Kidney (tissue), 14 donors: Measurements from ENCODE around the gene KRTAP10-7. TPM values are rescaled to one million over a fixed set of nuclear protein-coding genes. Genes with fewer than 3 reads are reported as not detected.

Experiments
- DNase-seq, 5 donors: peaks; one replicate each; pipeline ENCODE4 v3.0.0-alpha.2; 2013 to 2020
- FAIRE-seq: peaks from 2 replicates; lab custom pipeline; 2012; peaks lifted over from hg19 to GRCh38; lab: Jason Lieb, UNC
- H3K27ac ChIP-seq, 2 donors: one replicate each; pipeline ENCODE4 v1.7.0; 2013; ENCODE audit warnings: low read depth in 2 of 2, low read length in 2 of 2, inconsistent platforms in 1 of 2
- H3K27me3 ChIP-seq: one replicate; pipeline ENCODE4 v1.7.1; 2013; ENCODE audit warnings: low read length, inconsistent platforms; ENCODE audit not compliant: control insufficient read depth, insufficient read depth
- H3K36me3 ChIP-seq, 3 donors: one replicate each; pipeline versions ENCODE4 v1.7.0 to v1.7.1; 2013; ENCODE audit warnings: low read length in 3 of 3, control low read depth in 1 of 3, inconsistent platforms in 1 of 3; ENCODE audit not compliant: insufficient read depth in 3 of 3, control insufficient read depth in 2 of 3
- H3K4me1 ChIP-seq, 3 donors: one replicate each; pipeline versions ENCODE4 v1.7.0 to v1.7.1; 2013; ENCODE audit warnings: low read length in 3 of 3, inconsistent platforms in 1 of 3, low read depth in 1 of 3; ENCODE audit not compliant: control insufficient read depth in 2 of 3, insufficient read depth in 2 of 3
- H3K4me3 ChIP-seq, 3 donors: one replicate each; pipeline versions ENCODE4 v1.7.0 to v1.8.1; 2013; ENCODE audit warnings: low read length in 3 of 3, control low read depth in 1 of 3, inconsistent platforms in 1 of 3
- H3K9ac ChIP-seq, 3 donors: one replicate each; pipeline versions ENCODE4 v1.7.0 to v1.7.1; 2013; ENCODE audit warnings: low read length in 3 of 3, control low read depth in 1 of 3, inconsistent platforms in 1 of 3
- H3K9me3 ChIP-seq, 3 donors: one replicate each; pipeline versions ENCODE4 v1.7.0 to v1.7.1; 2013; ENCODE audit warnings: low read length in 3 of 3, control low read depth in 1 of 3, inconsistent platforms in 1 of 3; ENCODE audit not compliant: control insufficient read depth in 2 of 3, insufficient read depth in 1 of 3
- intact Hi-C: fragments of 100-400 bp; cut with DNase I; formaldehyde crosslinking; loops from one replicate; pipeline ENCODE4 v1.11.1; 2022
- polyA plus RNA-seq: library from polyadenylated mRNA; stranded (reverse); fragments of 350-450 nt; fragmentation: Illumina TruSeq; extraction: RNeasy Lipid Tissue Mini Kit (QIAGEN cat#74804); gene quantifications from one replicate; pipeline ENCODE4 v1.2.3, GENCODE V29; 2014; ENCODE audit warnings: low read depth, low replicate concordance; ENCODE audit not compliant: insufficient read depth
- total RNA-seq: library from RNA; stranded (reverse); fragmentation: NEBNext Ultra II Directional; extraction: Animal tissue kit (Norgen Biotek cat#: 25700); gene quantifications from one replicate; pipeline ENCODE4 v1.2.1, GENCODE V29; 2021
- TF ChIP-seq, protein P1 (sequence below): IDR thresholded peaks from 3 replicates; pipeline ENCODE4 v1.5.1; 2012; ENCODE audit warnings: mild to moderate bottlenecking, moderate library complexity, borderline replicate concordance; ENCODE audit not compliant: insufficient read depth; ENCODE audit errors: extremely low read depth
- donor health status: control.
- donor health status: control.
- donor health status: control.
- donor health status: control.
- donor health status: control.
- donor health status: DM: yes; HTN: yes; CAD: no.
- donor health status: Normal renal cell carcinoma (clear cell type).

KRTAP10-7 gene
- total and polyA plus RNA-seq, 2 donors from 2014 or later, result not detected

DNA sequence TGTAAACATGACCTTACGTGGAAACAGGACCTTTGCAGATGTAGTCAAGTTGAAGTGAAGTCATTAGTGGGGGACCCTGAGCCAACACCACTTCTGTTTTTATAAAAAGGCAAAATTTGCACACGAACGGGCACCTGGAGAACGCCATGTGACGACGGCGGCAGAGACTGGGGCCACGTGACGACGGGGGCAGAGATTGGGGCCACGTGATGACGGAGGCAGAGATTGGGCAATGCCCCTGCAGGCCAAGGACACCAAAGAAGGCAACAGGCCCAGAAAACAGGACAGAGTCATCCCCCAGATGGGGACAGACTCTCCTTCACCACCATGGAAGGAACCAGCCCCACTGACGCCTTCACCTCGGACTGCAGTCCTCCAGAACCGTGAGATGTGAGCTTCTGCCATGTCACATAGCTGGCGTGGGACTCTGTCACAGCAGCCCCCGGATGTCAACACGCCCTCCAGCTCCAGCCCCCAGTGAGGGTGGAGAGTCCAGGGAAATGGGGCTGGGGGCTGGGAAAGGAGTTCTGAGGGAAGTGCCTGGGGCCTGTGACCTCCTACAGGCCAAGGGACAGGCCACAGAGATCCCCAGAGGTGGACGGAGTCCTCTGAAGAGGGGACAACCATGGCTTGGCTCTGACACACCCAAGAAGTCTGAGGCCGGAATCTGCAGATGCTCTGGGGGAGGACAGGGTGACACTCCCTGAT is 50.0 kb downstream of the KRTAP10-7 start:
- no peak for DNase-seq
- Histone ChIP-seq H3K27ac (no peak overlapping the region), H3K27me3 (no peaks in the 10 kb centered on the region), H3K9me3 (no peaks in the 10 kb centered on the region), H3K4me3 (no peak overlapping the region), H3K4me1 (no peaks in the 10 kb centered on the region), H3K36me3 (no peaks in the 10 kb centered on the region), H3K9ac (no peak overlapping the region)
- no peak for FAIRE-seq
- TF ChIP-seq, protein P1, sequence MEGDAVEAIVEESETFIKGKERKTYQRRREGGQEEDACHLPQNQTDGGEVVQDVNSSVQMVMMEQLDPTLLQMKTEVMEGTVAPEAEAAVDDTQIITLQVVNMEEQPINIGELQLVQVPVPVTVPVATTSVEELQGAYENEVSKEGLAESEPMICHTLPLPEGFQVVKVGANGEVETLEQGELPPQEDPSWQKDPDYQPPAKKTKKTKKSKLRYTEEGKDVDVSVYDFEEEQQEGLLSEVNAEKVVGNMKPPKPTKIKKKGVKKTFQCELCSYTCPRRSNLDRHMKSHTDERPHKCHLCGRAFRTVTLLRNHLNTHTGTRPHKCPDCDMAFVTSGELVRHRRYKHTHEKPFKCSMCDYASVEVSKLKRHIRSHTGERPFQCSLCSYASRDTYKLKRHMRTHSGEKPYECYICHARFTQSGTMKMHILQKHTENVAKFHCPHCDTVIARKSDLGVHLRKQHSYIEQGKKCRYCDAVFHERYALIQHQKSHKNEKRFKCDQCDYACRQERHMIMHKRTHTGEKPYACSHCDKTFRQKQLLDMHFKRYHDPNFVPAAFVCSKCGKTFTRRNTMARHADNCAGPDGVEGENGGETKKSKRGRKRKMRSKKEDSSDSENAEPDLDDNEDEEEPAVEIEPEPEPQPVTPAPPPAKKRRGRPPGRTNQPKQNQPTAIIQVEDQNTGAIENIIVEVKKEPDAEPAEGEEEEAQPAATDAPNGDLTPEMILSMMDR, result no peak
- intact Hi-C loops, result no loop called here

- Histone ChIP-seq H3K9ac (no peak overlapping the region), H3K36me3 (no peaks in the 10 kb centered on the region), H3K4me1 (no peaks in the 10 kb centered on the region), H3K27ac (no peak overlapping the region), H3K4me3 (no peak overlapping the region), H3K9me3 (peaks cover 0 to 3% (median 0%) of the 10 kb centered on the region in 3 donors), H3K27me3 (no peaks in the 10 kb centered on the region)
- no peak for DNase-seq
- intact Hi-C loops, result no loop called here
- FAIRE-seq, result no peak
- TF ChIP-seq, protein P1, result no peak
Observed at GRCh38 chr21:44650973-44651675, 50.7 kb downstream of the KRTAP10-7 start.

Other genes with a start within 250 kb of the KRTAP10-7 start
- 11.5 TPM for gene TRPM2, start 247.0 kb upstream of the KRTAP10-7 start, total RNA-seq
- gene TRPM2, start 247.0 kb upstream of the KRTAP10-7 start, polyA plus RNA-seq, result 2.0 TPM
- 1.4 TPM for gene LRRC3, start 145.1 kb upstream of the KRTAP10-7 start, total RNA-seq
- 0.60 TPM for gene LRRC3, start 145.1 kb upstream of the KRTAP10-7 start, polyA plus RNA-seq
- gene KRTAP10-1, start 60.4 kb upstream of the KRTAP10-7 start, total RNA-seq, result not detected
- gene KRTAP10-1, start 60.4 kb upstream of the KRTAP10-7 start, polyA plus RNA-seq, result not detected
- gene KRTAP10-2, start 49.1 kb upstream of the KRTAP10-7 start, total RNA-seq, result not detected
- gene KRTAP10-2, start 49.1 kb upstream of the KRTAP10-7 start, polyA plus RNA-seq, result not detected
- not detected for gene KRTAP10-3, start 41.8 kb upstream of the KRTAP10-7 start, total RNA-seq
- not detected for gene KRTAP10-3, start 41.8 kb upstream of the KRTAP10-7 start, polyA plus RNA-seq
- gene KRTAP10-4, start 26.9 kb upstream of the KRTAP10-7 start, total RNA-seq, result not detected
- not detected for gene KRTAP10-4, start 26.9 kb upstream of the KRTAP10-7 start, polyA plus RNA-seq
- not detected for gene KRTAP10-5, start 20.0 kb upstream of the KRTAP10-7 start, total RNA-seq
- gene KRTAP10-5, start 20.0 kb upstream of the KRTAP10-7 start, polyA plus RNA-seq, result not detected
- gene KRTAP10-6, start 8.1 kb upstream of the KRTAP10-7 start, total RNA-seq, result not detected
- gene KRTAP10-6, start 8.1 kb upstream of the KRTAP10-7 start, polyA plus RNA-seq, result not detected
- not detected for gene KRTAP10-8, start 11.5 kb downstream of the KRTAP10-7 start, total RNA-seq
- not detected for gene KRTAP10-8, start 11.5 kb downstream of the KRTAP10-7 start, polyA plus RNA-seq
- not detected for gene KRTAP10-9, start 26.5 kb downstream of the KRTAP10-7 start, total RNA-seq
- not detected for gene KRTAP10-9, start 26.5 kb downstream of the KRTAP10-7 start, polyA plus RNA-seq
- not detected for gene KRTAP10-10, start 36.8 kb downstream of the KRTAP10-7 start, total RNA-seq
- not detected for gene KRTAP10-10, start 36.8 kb downstream of the KRTAP10-7 start, polyA plus RNA-seq
- not detected for gene KRTAP10-11, start 45.8 kb downstream of the KRTAP10-7 start, total RNA-seq
- not detected for gene KRTAP10-11, start 45.8 kb downstream of the KRTAP10-7 start, polyA plus RNA-seq
- not detected for gene KRTAP12-4, start 54.1 kb downstream of the KRTAP10-7 start, total RNA-seq
- gene KRTAP12-4, start 54.1 kb downstream of the KRTAP10-7 start, polyA plus RNA-seq, result not detected
- not detected for gene KRTAP12-3, start 57.3 kb downstream of the KRTAP10-7 start, total RNA-seq
- not detected for gene KRTAP12-3, start 57.3 kb downstream of the KRTAP10-7 start, polyA plus RNA-seq
- not detected for gene KRTAP12-2, start 66.3 kb downstream of the KRTAP10-7 start, total RNA-seq
- gene KRTAP12-2, start 66.3 kb downstream of the KRTAP10-7 start, polyA plus RNA-seq, result not detected
- gene KRTAP12-1, start 81.6 kb downstream of the KRTAP10-7 start, total RNA-seq, result not detected
- gene KRTAP12-1, start 81.6 kb downstream of the KRTAP10-7 start, polyA plus RNA-seq, result not detected
- not detected for gene KRTAP10-12, start 96.6 kb downstream of the KRTAP10-7 start, total RNA-seq
- not detected for gene KRTAP10-12, start 96.6 kb downstream of the KRTAP10-7 start, polyA plus RNA-seq
- gene TSPEAR, start 111.0 kb downstream of the KRTAP10-7 start, total RNA-seq, result 0.22 TPM
- gene TSPEAR, start 111.0 kb downstream of the KRTAP10-7 start, polyA plus RNA-seq, result 0.09 TPM
- 86.0 TPM for gene UBE2G2, start 201.2 kb downstream of the KRTAP10-7 start, total RNA-seq
- 39.4 TPM for gene UBE2G2, start 201.2 kb downstream of the KRTAP10-7 start, polyA plus RNA-seq
- gene SUMO3, start 217.5 kb downstream of the KRTAP10-7 start, total RNA-seq, result 88.6 TPM
- 89.9 TPM for gene SUMO3, start 217.5 kb downstream of the KRTAP10-7 start, polyA plus RNA-seq